GM13976 (cell line): Measurements from ENCODE around the gene SP110.

Experiments used
- DNase-seq: peaks from one replicate; pipeline ENCODE4 v3.0.0; 2012; ENCODE audit warnings: low spot score
- CTCF ChIP-seq: IDR thresholded peaks from 2 replicates; pipeline ENCODE4 v1.5.1; 2012; ENCODE audit warnings: borderline replicate concordance, mild to moderate bottlenecking; ENCODE audit not compliant: insufficient read depth; ENCODE audit errors: extremely low read depth, missing control alignments, control extremely low read depth
- in situ Hi-C: fragments of 300-500 bp; cut with MboI; formaldehyde crosslinking; loops from one replicate; pipeline ENCODE4 v1.12.0; 2022; ENCODE audit warnings: low sequenced_read_pairs, mixed read lengths, inconsistent platforms; ENCODE audit not compliant: unreplicated experiment

The SP110 gene

GRCh38 chr2:230137902-230138539, 81.8 kb downstream of the SP110 start:
- in situ Hi-C loops, result no loop called here
- TF ChIP-seq CTCF, result no peak
- no peak for DNase-seq

GRCh38 chr2:230135130-230135525, 84.7 kb downstream of the SP110 start:
- DNase-seq, result no peak
- no peak for TF ChIP-seq CTCF
- in situ Hi-C loops, result no loop called here

- DNase-seq, result no peak
- in situ Hi-C loops, result no loop called here
- no peak for TF ChIP-seq CTCF
These were observed 85.2 kb downstream of the SP110 start for GRCh38 chr2:230134496-230135129.

- in situ Hi-C loops, result no loop called here
- no peak for DNase-seq
- no peak for TF ChIP-seq CTCF
These were observed 88.4 kb downstream of the SP110 start for GRCh38 chr2:230131366-230131765.

GRCh38 chr2:230130668-230131364, 89.0 kb downstream of the SP110 start:
- no peak for DNase-seq
- TF ChIP-seq CTCF, result no peak
- in situ Hi-C loops, result no loop called here

- no peak for DNase-seq
- in situ Hi-C loops, result no loop called here
- TF ChIP-seq CTCF, result no peak
These were observed 90.4 kb downstream of the SP110 start for GRCh38 chr2:230129343-230129742.
